Fibroblast of gingiva (primary cell): ENCODE results near the gene TMEM79.

Experiments
- DNase-seq: peaks from one replicate; pipeline ENCODE4 v3.0.0-alpha.2; 2011; ENCODE audit warnings: low read depth

The TMEM79 gene

GRCh38 chr1:156263288-156263655 is 20.9 kb upstream of the TMEM79 start:
- DNase-seq = no peak

DNA sequence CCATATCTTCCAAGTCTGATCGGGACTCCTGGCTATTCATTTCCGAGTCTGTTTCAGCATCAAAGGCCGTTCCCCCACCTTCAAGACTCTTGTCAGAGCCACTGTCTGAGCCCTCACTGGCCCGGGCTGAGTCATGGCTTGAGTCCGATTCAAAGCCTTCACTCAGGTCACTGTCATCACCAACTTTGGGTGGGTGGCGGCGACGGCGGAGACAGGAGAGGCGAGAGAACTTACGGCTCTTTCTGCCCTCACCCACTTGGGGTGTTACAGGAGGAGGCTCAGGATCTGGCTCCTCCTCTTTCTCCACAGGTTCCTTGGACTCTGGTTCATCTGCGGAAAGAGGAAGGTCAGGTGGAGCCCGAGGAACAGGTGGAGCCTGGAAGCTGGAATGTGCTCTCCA is 18.1 kb upstream of the TMEM79 start:
- DNase-seq = no peak

DNA sequence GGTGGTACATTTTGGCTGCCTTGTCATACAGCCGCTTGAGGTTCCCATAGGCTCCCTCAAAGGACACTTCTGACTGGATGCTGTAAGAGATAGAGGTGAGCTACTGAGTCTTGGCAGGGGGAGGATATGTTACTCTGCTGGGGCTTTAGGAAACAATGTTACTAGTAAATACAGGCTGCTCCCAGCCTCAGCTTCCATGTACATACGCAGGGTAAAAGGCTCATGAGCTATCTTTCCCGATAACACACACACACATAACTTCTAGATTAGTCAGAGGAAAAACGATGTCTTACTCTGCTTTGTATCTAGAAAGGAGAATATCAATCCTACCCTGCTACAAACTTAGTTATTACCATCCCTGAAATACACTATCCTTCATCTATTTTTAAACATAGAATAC is 15.8 kb upstream of the TMEM79 start:
- DNase-seq = no peak

GRCh38 chr1:156270314-156270713 is 13.8 kb upstream of the TMEM79 start:
- no peak for DNase-seq

DNA sequence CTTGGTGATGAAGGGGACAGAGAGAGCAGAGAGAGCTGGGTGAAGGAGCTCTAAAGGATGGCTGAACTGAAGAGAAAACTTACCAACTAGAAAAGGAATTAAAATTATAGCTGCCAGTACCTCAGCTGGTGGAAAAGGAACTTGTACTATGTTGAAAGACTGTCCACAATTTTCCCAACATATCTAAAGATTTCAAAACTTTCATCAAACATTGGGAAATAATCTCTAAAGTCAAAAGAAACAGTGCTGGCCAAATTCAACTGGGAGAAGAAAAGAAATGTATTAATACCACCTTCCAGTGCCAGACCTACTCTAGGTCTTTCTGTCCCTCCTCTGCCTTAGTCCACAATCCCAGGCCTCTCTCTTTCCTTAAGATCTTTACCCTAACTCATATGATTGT is 7.6 kb upstream of the TMEM79 start:
- DNase-seq = peak; percentile 41

- peak; percentile 33 for DNase-seq
Observed at GRCh38 chr1:156276966-156277381, 7.2 kb upstream of the TMEM79 start.

GRCh38 chr1:156279837-156280236 is 4.3 kb upstream of the TMEM79 start:
- no peak for DNase-seq

GRCh38 chr1:156281281-156281680 is 2.8 kb upstream of the TMEM79 start:
- DNase-seq = peak; percentile 29

DNA sequence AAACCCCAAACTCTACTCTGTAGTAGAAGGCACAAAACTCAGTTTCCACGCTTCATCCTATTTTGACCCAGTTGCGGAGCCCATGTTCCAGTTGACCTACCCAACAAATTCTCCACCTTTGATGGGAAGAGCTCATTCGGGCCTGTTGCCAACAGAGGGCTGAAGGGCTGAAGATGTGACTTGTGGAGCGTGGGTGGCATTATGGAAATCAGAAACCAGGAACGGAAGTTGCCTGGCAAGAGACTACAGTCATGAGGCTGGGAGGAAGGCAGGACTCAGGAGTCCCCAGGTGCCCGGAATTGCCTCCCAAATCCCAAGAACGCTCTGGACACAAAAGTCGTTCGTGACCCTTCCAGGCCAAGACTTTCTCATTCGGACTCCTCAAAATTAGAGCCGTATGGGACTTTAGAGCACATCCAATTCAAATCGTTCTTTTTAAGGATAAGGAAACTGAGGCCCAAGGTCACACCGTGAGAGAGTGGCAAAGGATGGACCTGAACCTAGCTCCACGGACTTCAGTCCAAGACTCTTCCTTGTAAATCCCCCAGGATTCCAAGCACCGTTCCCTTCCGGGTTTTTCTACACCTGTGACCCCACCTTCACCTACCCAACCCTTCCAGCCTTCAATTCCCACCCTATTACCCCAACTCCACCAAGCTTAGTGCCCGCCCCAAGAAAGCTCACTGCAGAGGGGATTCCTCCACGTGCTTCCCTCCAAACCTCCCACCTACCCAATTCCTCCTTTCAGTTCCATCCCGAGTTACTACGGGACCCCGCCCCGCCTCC is 2.2 kb upstream of the TMEM79 start:
- no peak for DNase-seq

- peak; percentile 99 for DNase-seq
Observed at GRCh38 chr1:156282479-156283222, 1.5 kb upstream of the TMEM79 start, which contains the start of gene SMG5. Gene SMG5 (minus strand): TSS chr1:156282825. CDS start chr1:156282680, 145 bp downstream.

GRCh38 chr1:156283521-156283920 is 604 bp upstream of the TMEM79 start:
- no peak for DNase-seq

GRCh38 chr1:156284757-156285156 is 632 bp downstream of the TMEM79 start:
- DNase-seq = no peak

DNA sequence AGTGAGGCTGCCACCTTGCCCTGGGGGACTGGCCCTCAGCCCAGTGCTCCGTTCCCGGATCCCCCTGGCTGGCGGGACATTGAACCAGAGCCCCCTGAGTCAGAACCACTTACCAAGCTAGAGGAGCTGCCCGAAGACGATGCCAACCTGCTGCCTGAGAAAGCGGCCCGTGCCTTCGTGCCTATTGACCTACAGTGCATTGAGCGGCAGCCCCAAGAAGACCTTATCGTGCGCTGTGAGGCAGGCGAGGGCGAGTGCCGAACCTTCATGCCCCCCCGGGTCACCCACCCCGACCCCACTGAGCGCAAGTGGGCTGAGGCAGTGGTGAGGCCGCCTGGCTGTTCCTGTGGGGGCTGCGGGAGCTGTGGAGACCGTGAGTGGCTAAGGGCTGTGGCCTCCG is 1.3 kb downstream of the TMEM79 start:
- no peak for DNase-seq

GRCh38 chr1:156286061-156286460 is 1.9 kb downstream of the TMEM79 start:
- DNase-seq = no peak

- no peak for DNase-seq
Observed at GRCh38 chr1:156289857-156290256, 5.7 kb downstream of the TMEM79 start.

DNA sequence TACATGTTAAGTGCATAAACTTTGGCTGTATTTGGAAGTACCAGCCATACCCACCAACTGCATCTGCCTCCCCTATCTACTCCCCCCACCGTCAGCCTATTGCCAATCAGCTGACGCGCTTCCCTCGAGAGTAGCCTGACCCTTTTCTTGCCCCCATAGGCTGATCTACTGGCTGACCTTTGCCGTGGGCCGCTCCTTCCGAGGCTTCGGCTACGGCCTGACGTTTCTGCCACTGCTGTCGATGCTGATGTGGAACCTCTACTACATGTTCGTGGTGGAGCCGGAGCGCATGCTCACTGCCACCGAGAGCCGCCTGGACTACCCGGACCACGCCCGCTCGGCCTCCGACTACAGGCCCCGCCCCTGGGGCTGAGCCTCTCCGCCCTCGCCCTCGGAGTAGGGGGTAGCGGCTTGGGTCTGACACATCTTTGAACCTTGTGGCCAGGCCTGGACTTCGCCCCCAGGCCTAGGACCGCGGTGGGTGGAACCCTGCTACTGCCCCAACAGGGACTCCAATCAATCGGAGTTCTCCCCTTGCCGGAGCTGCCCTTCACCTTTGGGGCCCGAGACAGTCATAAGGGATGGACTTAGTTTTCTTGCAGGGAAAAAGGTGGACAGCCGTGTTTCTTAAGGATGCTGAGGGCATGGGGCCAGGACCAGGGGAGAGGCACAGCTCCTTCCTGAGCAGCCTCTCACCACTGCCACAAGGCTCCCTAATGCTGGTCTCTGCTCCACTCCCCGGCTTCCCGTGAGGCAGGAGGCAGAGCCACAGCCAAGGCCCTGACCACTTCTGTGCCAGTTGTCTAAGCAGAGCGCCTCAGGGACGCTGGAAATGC is 7.3 kb downstream of the TMEM79 start:
- DNase-seq = peak; percentile 83

DNA sequence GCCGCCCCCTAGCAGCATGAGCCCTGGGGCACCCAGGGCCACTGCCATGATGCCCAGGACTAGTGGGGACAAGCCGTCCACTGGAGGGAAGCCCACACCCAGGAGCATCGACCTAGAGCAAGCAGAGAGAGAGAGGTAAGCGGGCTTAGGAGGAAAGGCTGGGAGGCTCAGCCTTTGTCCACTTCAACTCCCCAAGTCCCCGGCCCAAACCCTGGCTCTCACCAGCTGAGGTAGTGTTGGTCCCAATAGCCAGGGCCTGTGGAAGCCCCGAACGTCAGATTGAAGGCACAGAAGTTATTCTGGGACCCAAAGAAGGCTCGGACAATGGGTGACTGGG is 8.9 kb downstream of the TMEM79 start:
- no peak for DNase-seq

GRCh38 chr1:156293895-156294294 is 9.8 kb downstream of the TMEM79 start:
- DNase-seq = no peak

- DNase-seq = peak; percentile 58
Observed at GRCh38 chr1:156295391-156295947, 11.3 kb downstream of the TMEM79 start, which contains the start of gene GLMP. Gene GLMP (minus strand): TSS chr1:156295679. CDS start chr1:156295645, 34 bp downstream.

DNA sequence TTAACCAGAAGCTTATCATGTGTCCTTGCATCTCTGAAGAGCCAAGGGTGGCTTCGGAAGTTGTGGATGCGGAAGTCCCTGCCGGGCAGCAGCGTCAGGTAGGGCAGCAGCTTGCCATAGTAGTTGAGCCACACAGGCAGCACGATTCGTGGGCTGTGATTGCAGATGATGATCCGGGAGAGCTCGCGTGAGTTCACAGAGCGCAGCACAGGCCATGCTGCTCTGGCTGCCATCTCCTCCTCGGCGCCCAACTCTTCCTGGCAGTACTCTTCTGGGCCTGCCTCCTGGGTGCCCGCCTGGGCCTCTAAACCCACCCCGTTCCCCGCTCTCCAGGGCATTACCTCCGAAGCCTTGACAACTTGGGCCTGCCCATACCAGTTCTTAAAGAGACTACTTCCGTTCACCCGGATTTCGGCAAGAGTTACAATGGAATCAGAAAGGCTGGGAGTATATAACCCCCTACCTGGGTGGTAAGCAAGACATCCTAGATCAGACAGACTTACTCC is 14.8 kb downstream of the TMEM79 start, which contains the start of gene VHLL:
Gene VHLL (minus strand): TSS at position 456 of the 506 bp plus-strand sequence. CDS start 118 bp downstream, at position 338.
- no peak for DNase-seq

- DNase-seq = no peak
Observed at GRCh38 chr1:156303241-156303640, 19.1 kb downstream of the TMEM79 start.

DNA sequence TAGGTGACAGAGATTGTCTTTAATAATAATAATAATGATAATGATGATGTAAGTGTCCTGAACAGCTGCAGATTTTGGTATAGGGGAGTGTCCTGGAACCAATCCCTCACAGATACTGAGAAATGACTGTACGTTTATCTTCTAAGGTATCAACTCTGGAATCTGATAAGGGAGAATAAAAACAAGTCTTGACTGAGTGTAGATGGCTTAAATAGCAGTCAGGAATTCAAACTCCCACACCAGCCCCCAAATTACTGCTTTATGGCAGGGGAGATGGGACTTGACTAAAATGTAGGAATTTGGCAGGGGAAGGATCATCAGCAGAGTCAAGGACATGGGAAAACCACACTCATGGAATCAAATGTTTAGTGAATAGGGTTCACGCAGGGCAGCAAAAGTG is 21.1 kb downstream of the TMEM79 start:
- DNase-seq = no peak
